Measurements from ENCODE around the gene MAN2C1. TPM values are rescaled to one million over a fixed set of nuclear protein-coding genes. Genes with fewer than 3 reads are reported as not detected.

MAN2C1 gene
- total and polyA plus RNA-seq, 9 of the 15 experiments (the other 6 are each of a cell fraction or from before 2014, with no cell fraction given): 2.0 to 141 (median 39.9) TPM

GRCh38 chr15:75309711-75310110 is 58.7 kb downstream of the MAN2C1 start (continued):
- no peak for TF ChIP-seq MXD1 (CRISPR knock-in tag; IDR thresholded peaks at IDR 0.05; ENCODE audit: borderline replicate concordance, poor library complexity, severe bottlenecking)
- no peak for TF ChIP-seq HMG20B (CRISPR knock-in tag; IDR thresholded peaks at IDR 0.05)
- no peak for TF ChIP-seq MECOM (CRISPR knock-in tag; IDR thresholded peaks at IDR 0.05)
- no peak for TF ChIP-seq THAP7 (CRISPR knock-in tag; IDR thresholded peaks at IDR 0.05)
- no peak for TF ChIP-seq SAFB (IDR thresholded peaks at IDR 0.05; ENCODE audit: borderline replicate concordance, low read depth, low read length)
- no peak for TF ChIP-seq RFX7 (CRISPR knock-in tag; IDR thresholded peaks at IDR 0.05)

GRCh38 chr15:75307778-75308390 is 60.5 kb downstream of the MAN2C1 start:
- DNase-seq (ENCODE audit: extremely low read depth in 1 of 4, low spot score in 3 of 4) (peak; percentile 68 to 78 (median 73)), FAIRE-seq (peak; percentile 72), ATAC-seq (peak; percentile 99)
- H2AFZ ChIP-seq (ENCODE audit: low read depth, low read length): no peak overlapping the region; the same call in 1 of the 2 replicates
- no TSS peak for BruUV-seq (replicated peaks)
- in situ Hi-C loops (cut with MboI) (loop anchor here (5.0 to 10.0 kb wide), 3 partner anchors 86 to 1243 kb away; no protein-coding TSS in a partner anchor), intact Hi-C loops (cut with micrococcal nuclease) (no loop called here)
- WGBS (ENCODE audit: insufficient coverage, low coverage, missing lambda C conversion rate): 2% methylated on average over 15 of the region's 15 CpGs
- H3K9me1 ChIP-seq (ENCODE audit: control insufficient read depth, insufficient read depth, low read length): no peaks in the 10 kb centered on the region
- H3K4me3 ChIP-seq: no peak overlapping the region
- peak overlapping the region; percentile 51 for H3K4me2 ChIP-seq (ENCODE audit: insufficient read depth, low read length)
- peaks cover 8 to 20% of the 10 kb centered on the region in 2 experiments for H3K27me3 ChIP-seq (ENCODE audit: control insufficient read depth in 2 of 2, insufficient read depth in 2 of 2, low read length in 2 of 2)
- no peaks in the 10 kb centered on the region for H3K36me3 ChIP-seq (ENCODE audit: control insufficient read depth, insufficient read depth, low read length)
- H3K27ac ChIP-seq (ENCODE audit: extremely low read depth, low read depth, low read length): no peak overlapping the region
- no peaks in the 10 kb centered on the region for H4K20me1 ChIP-seq (replicated peaks; ENCODE audit: control insufficient read depth, insufficient read depth, low read length)
- H3K9ac ChIP-seq (ENCODE audit: insufficient read depth in 1 of 2, low read depth in 2 of 2, low read length in 2 of 2): no peak overlapping the region
- ChIA-PET POLR2A (interaction anchor here (0.6 to 0.7 kb wide), 2 partner anchors 142 to 265 kb away, joined by 3 read pairs; no protein-coding TSS in a partner anchor), CTCF (ENCODE audit: low intra/inter-chr PET ratio) (interaction anchor here (0.7 to 0.8 kb wide), 2 partner anchors 279 to 397 kb away, joined by 3 read pairs; no protein-coding TSS in a partner anchor)
- no peaks in the 10 kb centered on the region for H3K9me3 ChIP-seq (replicated peaks; ENCODE audit: control insufficient read depth, insufficient read depth, low read depth, low read length)
- H3K79me2 ChIP-seq (ENCODE audit: control insufficient read depth, insufficient read depth, low read length): no peaks in the 10 kb centered on the region
- peaks cover 0 to 4% of the 10 kb centered on the region in 2 experiments; a peak in 2 of 5 replicates for H3K4me1 ChIP-seq (replicated peaks in 1 of 2; ENCODE audit: control insufficient read depth in 2 of 2, insufficient read depth in 2 of 2, low read length in 2 of 2)
- TF ChIP-seq BHLHE40 (IDR thresholded peaks at IDR 0.05; ENCODE audit: low read length): peak; percentile 63; the same call in 1 of the 2 replicates
- no peak for TF ChIP-seq ZNF561 (CRISPR knock-in tag; conservative IDR thresholded peaks at IDR 0.05)
- peak; percentile 29 for TF ChIP-seq DACH1 (IDR thresholded peaks at IDR 0.05; ENCODE audit: partially characterized antibody)
- TF ChIP-seq, protein P1, sequence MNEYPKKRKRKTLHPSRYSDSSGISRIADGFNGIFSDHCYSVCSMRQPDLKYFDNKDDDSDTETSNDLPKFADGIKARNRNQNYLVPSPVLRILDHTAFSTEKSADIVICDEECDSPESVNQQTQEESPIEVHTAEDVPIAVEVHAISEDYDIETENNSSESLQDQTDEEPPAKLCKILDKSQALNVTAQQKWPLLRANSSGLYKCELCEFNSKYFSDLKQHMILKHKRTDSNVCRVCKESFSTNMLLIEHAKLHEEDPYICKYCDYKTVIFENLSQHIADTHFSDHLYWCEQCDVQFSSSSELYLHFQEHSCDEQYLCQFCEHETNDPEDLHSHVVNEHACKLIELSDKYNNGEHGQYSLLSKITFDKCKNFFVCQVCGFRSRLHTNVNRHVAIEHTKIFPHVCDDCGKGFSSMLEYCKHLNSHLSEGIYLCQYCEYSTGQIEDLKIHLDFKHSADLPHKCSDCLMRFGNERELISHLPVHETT (CRISPR knock-in tag; conservative IDR thresholded peaks at IDR 0.05 in 1 of 2, IDR thresholded peaks at IDR 0.05 in 1 of 2): no peak
